ENCODE data around the gene PTGER4.
"Not testable (repeated sequence)": the region's sequence is repeated elsewhere in the genome, so short reads cannot be mapped to it uniquely, and the experiment has no call there.

PTGER4 gene
- total RNA-seq = 32.3 to 564 (median 94.8) reads per million in 18 experiments

GRCh38 chr5:40679913-40680681 is at the start of gene PTGER4:
Gene PTGER4 (plus strand): TSS chr5:40679915. CDS start chr5:40680994, 1,079 bp downstream.
- no peak for DNase-seq

DNA sequence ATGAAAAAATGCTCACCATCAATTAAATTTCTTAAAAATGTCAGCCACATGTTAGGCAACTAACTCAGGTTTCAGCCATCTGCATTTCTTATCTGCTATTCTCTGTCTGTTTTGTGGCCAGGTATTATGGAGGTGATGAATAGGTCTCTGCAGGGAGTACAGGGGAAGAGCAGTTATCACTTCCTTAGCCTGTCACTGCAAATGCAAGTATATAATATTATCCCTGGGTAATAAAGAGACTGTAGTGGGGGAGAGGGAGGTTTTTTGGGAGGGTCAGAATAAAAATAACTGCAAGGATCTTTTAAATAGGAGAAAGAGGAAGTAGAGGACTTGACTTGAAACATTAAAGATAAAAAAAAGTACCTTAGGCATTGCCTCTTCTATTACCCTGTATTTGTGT is 49.6 kb upstream of the PTGER4 start:
- DNase-seq = no peak

GRCh38 chr5:40631236-40631635 is 48.5 kb upstream of the PTGER4 start:
- no peak for DNase-seq

DNA sequence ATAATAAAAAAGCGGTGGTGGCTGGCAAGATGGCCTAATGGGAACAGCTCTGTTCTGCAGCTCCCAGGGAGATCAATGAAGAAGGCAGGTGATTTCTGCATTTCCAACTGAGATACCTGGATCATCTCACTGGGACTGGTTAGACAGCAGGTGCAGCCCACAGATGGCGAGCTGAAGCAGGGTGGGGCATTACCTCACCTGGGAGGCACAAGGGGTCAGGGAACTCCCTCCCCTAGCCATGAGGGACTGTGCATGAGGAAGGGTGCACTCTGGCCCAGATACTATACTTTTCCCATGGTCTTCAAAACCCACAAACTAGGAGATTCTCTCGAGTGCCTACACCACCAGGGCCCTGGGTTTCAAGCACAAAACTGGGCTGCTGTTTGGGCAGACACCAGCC is 45.6 kb upstream of the PTGER4 start:
- DNase-seq = no peak

DNA sequence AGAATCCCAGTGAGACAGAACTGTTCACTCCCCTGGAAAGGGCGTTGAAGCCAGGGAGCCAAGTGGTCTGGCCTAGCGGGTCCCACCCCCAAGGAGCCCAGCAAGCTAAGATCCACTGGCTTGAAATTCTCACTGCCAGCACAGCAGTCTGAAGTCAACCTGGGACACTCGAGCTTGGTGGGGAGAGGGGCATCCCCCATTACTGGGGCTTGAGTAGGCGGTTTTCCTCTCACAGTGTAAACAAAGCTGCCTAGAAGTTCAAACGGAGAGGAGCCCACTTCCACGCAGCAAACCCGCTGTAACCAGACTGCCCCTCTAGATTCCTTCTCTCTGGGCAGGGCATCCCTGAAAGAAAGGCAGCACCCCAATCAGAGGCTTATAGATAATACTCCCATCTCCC is 45.1 kb upstream of the PTGER4 start:
- no peak for DNase-seq

DNA sequence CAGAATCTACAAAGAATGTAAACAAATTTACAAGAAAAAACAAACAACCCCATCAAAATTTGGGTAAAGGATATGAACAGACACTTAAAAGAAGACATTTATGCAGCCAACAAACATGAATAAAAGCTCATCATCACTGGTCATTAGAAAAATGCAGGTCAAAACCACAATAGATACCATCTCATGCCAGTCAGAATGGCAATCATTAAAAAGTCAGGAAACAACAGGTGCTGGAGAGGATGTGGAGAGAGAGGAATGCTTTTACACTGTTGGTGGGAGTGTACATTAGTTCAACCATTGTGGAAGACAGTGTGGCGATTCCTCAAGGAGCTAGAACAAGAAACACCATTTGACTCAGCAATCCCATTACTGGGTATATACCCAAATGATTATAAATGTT is 40.2 kb upstream of the PTGER4 start:
- DNase-seq = not testable (repeated sequence)

- DNase-seq = no peak
Measured at GRCh38 chr5:40646266-40646665, 33.4 kb upstream of the PTGER4 start.

GRCh38 chr5:40648150-40648549 is 31.6 kb upstream of the PTGER4 start:
- no peak for DNase-seq

DNA sequence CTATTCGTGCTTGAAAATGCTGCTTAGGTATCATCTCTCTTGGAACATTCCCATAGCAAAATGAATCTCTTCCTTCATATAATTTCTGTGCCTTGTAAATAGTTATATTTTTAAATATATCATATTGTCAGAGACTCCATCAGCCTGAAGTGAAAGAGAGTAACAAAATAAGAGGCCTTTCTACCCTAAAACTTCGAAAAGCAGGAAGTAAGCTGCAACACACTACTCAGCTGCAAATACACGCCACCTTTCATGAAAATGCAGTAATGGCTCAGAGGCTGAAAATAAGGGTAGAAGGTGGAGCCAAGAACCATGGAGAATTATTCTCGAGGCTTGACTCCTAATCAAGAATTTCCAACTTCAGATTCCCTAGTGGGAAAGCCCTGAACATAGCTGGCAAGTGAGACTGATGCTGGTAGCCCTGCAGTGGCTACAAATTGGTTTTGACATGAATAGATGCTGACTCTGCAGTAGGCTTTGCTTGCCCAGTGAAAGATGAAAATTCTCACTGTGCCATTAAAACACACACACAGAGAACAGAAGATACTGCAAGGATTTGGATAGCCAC is 30.2 kb upstream of the PTGER4 start:
- peak; percentile 26 to 37 for DNase-seq

GRCh38 chr5:40651201-40651600 is 28.5 kb upstream of the PTGER4 start:
- no peak for DNase-seq

DNA sequence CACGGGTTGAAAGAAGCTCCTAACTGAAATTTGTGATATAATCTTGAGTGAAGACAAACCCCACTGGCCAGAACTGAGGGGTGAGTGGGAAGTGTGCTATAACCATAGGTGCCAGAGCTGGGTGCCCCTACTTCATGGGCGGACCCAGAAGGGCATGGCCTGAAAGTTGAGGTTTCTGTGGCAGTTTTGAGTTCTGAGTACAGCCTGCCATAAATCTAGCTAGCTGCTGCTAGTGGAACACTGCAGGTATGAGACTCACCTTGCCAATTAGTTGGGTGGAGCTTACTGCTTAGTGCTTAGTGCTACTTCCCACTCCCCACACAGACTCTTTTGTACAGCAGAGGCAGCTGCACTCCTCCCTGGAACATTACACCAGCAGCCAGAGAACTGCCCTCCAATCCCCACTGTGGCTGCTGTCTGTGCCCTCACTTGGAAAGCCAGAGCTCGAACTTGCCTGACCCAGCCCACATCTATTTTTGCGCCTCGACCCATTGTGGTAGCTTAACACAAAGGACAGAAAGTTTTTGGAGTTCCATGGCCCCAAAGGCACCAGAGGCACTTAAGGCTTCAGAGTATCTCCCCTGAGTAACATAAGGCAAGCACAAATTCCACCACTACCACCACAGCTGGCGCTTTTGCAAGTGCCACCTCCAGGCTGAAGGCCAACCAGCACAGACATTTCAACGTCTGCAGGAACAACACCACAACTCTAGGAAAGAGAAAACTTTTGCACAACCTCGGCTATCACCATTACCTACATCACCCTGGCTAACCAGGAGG is 27.1 kb upstream of the PTGER4 start:
- DNase-seq = no peak

DNA sequence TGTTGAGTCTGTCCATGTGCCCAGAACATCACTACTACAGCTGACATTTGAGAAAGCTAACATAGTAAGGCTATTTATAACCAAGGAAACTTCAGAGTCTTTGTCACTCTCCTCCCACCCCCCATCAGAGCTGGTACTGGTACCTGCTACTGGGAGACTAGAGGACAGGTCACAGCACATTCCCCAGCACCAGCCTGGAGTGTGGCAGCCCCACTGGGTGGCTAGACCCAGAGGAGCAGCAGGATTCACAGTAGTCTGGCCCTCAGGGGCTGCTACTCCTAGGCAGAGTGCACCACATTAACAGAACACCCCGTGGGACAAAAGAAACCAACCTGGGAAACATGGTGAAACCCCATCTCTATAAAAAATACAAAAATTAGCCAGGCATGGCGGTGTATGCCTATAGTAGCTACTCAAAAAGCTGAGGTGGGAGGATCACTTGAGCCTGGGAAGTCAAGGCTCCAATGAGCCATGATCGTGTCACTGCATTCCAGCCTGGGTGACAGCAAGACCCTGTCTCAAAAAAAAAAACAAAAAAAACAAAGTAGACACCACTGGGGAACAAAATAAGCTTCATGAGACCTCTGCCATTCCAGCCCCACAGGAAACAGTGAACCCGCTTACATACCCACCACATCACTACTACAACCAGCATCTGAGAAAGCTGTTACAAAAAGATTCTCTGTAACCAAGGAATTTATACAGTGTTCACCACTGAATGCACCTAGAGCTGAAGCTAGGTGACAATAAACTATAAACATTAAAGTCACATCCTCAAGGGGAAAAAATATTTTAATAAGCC is 26.3 kb upstream of the PTGER4 start:
- no peak for DNase-seq

- DNase-seq = no peak
Measured at GRCh38 chr5:40654377-40654991, 25.2 kb upstream of the PTGER4 start.

DNA sequence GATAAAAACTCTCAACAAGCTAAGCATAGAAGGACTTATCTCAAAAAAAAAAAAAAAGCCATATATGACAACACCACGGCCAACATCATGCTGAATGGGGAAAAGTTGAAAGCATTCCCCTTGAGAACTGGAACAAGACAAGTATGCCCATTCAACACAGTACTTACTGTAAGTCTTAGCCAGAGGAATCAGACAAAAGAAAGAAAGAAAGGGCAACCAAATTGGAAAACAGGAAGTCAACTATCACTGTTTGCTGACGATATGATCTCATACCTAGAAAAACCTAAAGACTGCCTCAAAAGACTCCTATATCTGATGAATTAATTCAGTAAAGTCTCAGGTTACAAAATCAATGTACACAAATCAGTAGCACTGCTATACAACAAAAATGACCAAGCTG is 24.6 kb upstream of the PTGER4 start:
- no peak for DNase-seq

GRCh38 chr5:40656091-40656490 is 23.6 kb upstream of the PTGER4 start:
- DNase-seq = not testable (repeated sequence)

GRCh38 chr5:40656766-40657165 is 22.9 kb upstream of the PTGER4 start:
- DNase-seq = no peak

DNA sequence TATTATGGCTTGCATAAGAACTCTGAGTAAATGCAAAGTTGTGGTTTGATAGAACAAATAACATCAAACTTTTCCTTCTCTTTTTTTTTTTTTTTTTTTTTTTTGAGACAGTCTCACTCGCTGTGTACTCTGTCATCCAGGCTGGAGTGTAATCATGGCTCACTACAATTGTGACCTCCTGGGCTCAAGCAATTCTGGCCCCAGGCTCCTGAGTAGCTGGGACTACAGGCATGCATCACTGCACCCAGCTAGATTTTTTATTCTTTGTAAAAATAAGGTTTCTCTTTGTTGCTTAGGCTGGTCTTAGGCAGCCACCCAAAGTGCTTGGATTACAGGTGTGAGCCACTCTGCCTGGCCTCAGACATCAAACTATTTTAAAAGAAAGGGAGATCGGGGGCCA is 19.0 kb upstream of the PTGER4 start:
- no peak for DNase-seq

DNA sequence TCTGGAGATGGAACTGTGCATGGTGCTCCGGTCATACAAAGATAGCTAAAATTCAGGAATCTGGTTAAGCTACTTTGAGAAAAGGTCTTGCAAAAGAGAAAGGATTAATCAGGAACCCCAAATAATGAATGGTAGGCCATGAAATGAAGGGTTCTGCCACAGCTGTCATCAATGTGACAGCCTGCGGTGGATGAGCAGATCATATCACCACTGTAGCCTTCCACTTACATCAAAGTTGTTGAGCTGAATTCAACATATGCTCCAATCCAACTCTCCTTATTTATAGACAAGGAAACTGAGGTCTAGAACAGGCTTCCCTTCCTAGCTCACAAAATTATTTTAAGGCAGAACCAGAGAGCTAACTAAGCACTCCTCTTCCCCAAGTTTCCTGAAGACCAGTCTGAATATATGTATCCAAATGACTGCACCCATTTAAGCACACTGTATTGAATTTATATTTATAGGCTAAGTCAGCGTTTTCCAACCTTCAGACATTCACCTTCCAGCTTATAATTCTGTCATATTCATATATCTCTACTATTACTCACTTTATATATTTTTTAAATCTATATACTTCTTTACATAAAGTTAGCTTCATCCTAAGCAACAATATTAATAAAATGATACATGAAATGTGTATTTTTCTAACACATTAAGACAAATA is 13.9 kb upstream of the PTGER4 start:
- DNase-seq = no peak

GRCh38 chr5:40666657-40667056 is 13.1 kb upstream of the PTGER4 start:
- no peak for DNase-seq

DNA sequence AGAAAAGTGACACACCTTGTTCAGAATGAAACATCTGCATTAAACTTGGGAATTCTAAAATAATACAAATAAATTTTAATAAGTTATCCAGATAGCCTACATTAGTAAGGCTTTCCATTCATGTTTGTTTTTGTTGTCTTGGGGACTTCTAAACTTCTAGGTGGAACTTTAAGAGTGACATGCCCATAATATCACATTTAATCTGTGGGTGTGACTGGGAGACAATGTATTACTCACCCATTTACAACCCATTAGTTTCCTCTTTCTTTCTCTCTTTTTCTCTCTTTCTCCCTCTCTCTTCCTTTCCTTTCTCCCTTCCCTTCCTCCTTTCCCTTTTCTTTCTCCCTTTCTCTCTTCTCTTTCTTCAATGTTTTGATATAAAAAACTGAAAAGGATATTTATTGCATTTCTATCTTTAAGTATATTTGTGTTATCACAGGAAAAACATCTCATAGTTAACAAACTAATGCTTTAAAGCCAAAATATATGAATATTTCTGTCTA is 12.5 kb upstream of the PTGER4 start:
- DNase-seq = no peak

GRCh38 chr5:40669606-40670390 is 9.9 kb upstream of the PTGER4 start:
- DNase-seq = peak; percentile 27 to 43

All from inflammatory macrophage (primary cell).